HFFc6 (cell line): ENCODE measurements around the gene FXYD7. TPM values are rescaled to one million over a fixed set of nuclear protein-coding genes. Genes with fewer than 3 reads are reported as not detected.

Source experiments
- DNase-seq: peaks from one replicate; pipeline ENCODE4 v3.0.0-alpha.2; 2018
- H3K27ac Mint-ChIP-seq: 2 replicates; pipeline ENCODE4 v1.8.0; 2020; ENCODE audit warnings: mild to moderate bottlenecking, mixed read lengths
- H3K27me3 Mint-ChIP-seq: 2 replicates; pipeline ENCODE4 v1.8.0; 2021; ENCODE audit warnings: mild to moderate bottlenecking, moderate library complexity, mixed read lengths; ENCODE audit not compliant: insufficient read depth
- H3K36me3 Mint-ChIP-seq: 2 replicates; pipeline ENCODE4 v1.8.0; 2021; ENCODE audit warnings: low read depth, mixed read lengths
- H3K4me1 Mint-ChIP-seq: 2 replicates; pipeline ENCODE4 v1.8.0; 2020; ENCODE audit warnings: low read depth, mixed read lengths
- H3K4me3 Mint-ChIP-seq: 2 replicates; pipeline ENCODE4 v1.8.0; 2020; ENCODE audit warnings: mild to moderate bottlenecking, moderate library complexity, mixed read lengths
- H3K9me3 Mint-ChIP-seq: 2 replicates; pipeline ENCODE4 v1.8.0; 2020; ENCODE audit warnings: mild to moderate bottlenecking, mixed read lengths
- CTCF ChIP-seq: fragments of 200-600 bp; sonication (generic); IDR thresholded peaks from 2 replicates; pipeline ENCODE4 v1.5.0; 2021; ENCODE audit warnings: antibody characterized with exemption, mild to moderate bottlenecking
- total RNA-seq, 6 experiments: library from RNA; stranded (reverse); fragmentation: NEBNext Ultra II Directional; extraction: Animal tissue kit (Norgen Biotek cat#: 25700); gene quantifications; 2 replicates in 1 of 6; 3 replicates in 5 of 6; pipeline ENCODE4 v1.2.3, GENCODE V29; 2021

FXYD7 gene
- total RNA-seq, 6 experiments from 2014 or later: 0.32 to 0.87 (median 0.68) TPM; not detected in 3

GRCh38 chr19:35153701-35154524 lies 10.9 kb downstream of the FXYD7 start:
- Mint-ChIP-seq H3K9me3 (no peaks in the 10 kb centered on the region), H3K27me3 (no peaks in the 10 kb centered on the region), H3K36me3 (peaks cover 26% of the 10 kb centered on the region), H3K4me1 (peaks cover 39% of the 10 kb centered on the region), H3K27ac (peak overlapping the region; percentile 96), H3K4me3 (peak overlapping the region; percentile 96)
- peak; percentile 80 for TF ChIP-seq CTCF
- no peak for DNase-seq

GRCh38 chr19:35154525-35155406 lies 11.7 kb downstream of the FXYD7 start, which contains the start of gene FXYD5:
FXYD5 (plus strand) TSS chr19:35154735; CDS start chr19:35155551, 816 bp downstream.
- Mint-ChIP-seq H3K4me1 (peaks cover 39% of the 10 kb centered on the region), H3K27me3 (no peaks in the 10 kb centered on the region), H3K4me3 (peak within 1 kb of the TSS; percentile 96), H3K36me3 (peaks cover 35% of the 10 kb centered on the region), H3K9me3 (no peaks in the 10 kb centered on the region), H3K27ac (peak within 1 kb of the TSS; percentile 96)
- TF ChIP-seq CTCF: no peak; the same call in 1 of the 2 replicates
- peak; percentile 78 for DNase-seq

GRCh38 chr19:35155441-35155840 lies 12.4 kb downstream of the FXYD7 start:
- no peaks in the 10 kb centered on the region for H3K9me3 Mint-ChIP-seq
- peak overlapping the region; percentile 96 for H3K27ac Mint-ChIP-seq
- DNase-seq: no peak
- H3K36me3 Mint-ChIP-seq: peaks cover 41% of the 10 kb centered on the region
- TF ChIP-seq CTCF: no peak
- peak overlapping the region; percentile 96 for H3K4me3 Mint-ChIP-seq
- H3K4me1 Mint-ChIP-seq: peaks cover 38% of the 10 kb centered on the region
- H3K27me3 Mint-ChIP-seq: no peaks in the 10 kb centered on the region

- H3K27ac Mint-ChIP-seq: peak overlapping the region; percentile 96
- peaks cover 34% of the 10 kb centered on the region for H3K4me1 Mint-ChIP-seq
- H3K4me3 Mint-ChIP-seq: peak overlapping the region; percentile 96
- H3K36me3 Mint-ChIP-seq: peaks cover 48% of the 10 kb centered on the region
- no peaks in the 10 kb centered on the region for H3K27me3 Mint-ChIP-seq
- TF ChIP-seq CTCF: no peak
- H3K9me3 Mint-ChIP-seq: peaks cover 1% of the 10 kb centered on the region
- no peak for DNase-seq
Observed at GRCh38 chr19:35155981-35156672, 13.1 kb downstream of the FXYD7 start.

- Mint-ChIP-seq H3K4me1 (peaks cover 34% of the 10 kb centered on the region), H3K9me3 (peaks cover 6% of the 10 kb centered on the region), H3K4me3 (peak overlapping the region; percentile 96), H3K27me3 (no peaks in the 10 kb centered on the region), H3K27ac (no peak overlapping the region), H3K36me3 (peaks cover 53% of the 10 kb centered on the region)
- no peak for TF ChIP-seq CTCF
- DNase-seq: no peak
Observed at GRCh38 chr19:35156673-35157014, 13.6 kb downstream of the FXYD7 start.
